Astrocyte (in vitro differentiated cells and primary cell): Measurements from ENCODE around the gene EPHA7.

Experiments used
- CTCF ChIP-seq: IDR thresholded peaks from 2 replicates; pipeline ENCODE4 v1.5.1; 2011; ENCODE audit warnings: low read depth, mild to moderate bottlenecking, inconsistent platforms, low read length, moderate library complexity; ENCODE audit not compliant: insufficient read depth
- EZH2 ChIP-seq: IDR thresholded peaks from 2 replicates; pipeline ENCODE4 v1.6.1; 2012; ENCODE audit warnings: mild to moderate bottlenecking, low read length, inconsistent platforms; ENCODE audit not compliant: insufficient read depth

GRCh38 chr6:93193868-93194267 is 225.5 kb downstream of the EPHA7 start:
- TF ChIP-seq CTCF, result no peak
- TF ChIP-seq EZH2, result no peak
